AG04449 (cell line): ENCODE data around the gene SNRPD2.

ENCODE experiments used
- CTCF ChIA-PET: fragments of 350-600 bp; formaldehyde crosslinking; extraction: SDS; loops from one replicate; lab custom pipeline; 2021; ENCODE audit warnings: antibody characterized with exemption; lab: Yijun Ruan, JAX
- POLR2A ChIA-PET: fragments of 400-600, 350-600 bp; formaldehyde crosslinking; extraction: SDS; loops from one replicate; lab custom pipeline; 2020; ENCODE audit warnings: antibody characterized with exemption, inconsistent platforms; lab: Yijun Ruan, JAX
- DNase-seq: peaks from one replicate; pipeline ENCODE4 v3.0.0-alpha.2; 2010; ENCODE audit warnings: low read depth, low spot score
- H3K4me3 ChIP-seq: 2 replicates; pipeline ENCODE4 v1.5.1; 2011; ENCODE audit warnings: low read depth, mild to moderate bottlenecking, control low read depth, low read length
- CTCF ChIP-seq: IDR thresholded peaks from one replicate; pipeline ENCODE4 v1.5.1; 2011; ENCODE audit warnings: mild to moderate bottlenecking, moderate library complexity, low read length, control low read depth, inconsistent platforms; ENCODE audit not compliant: insufficient read depth; ENCODE audit errors: missing control alignments

The SNRPD2 gene

GRCh38 chr19:45643927-45644771 is 47.6 kb downstream of the SNRPD2 start:
- ChIA-PET CTCF (interaction anchor here (0.6 to 6.7 kb wide), 18 partner anchors 12 to 229 kb away, joined by 3 to 86 read pairs (median 11); partner anchors contain the start of genes RTN2 and SNRPD2), POLR2A (no interaction called here)
- no peak for TF ChIP-seq CTCF
- DNase-seq = no peak
- no peak overlapping the region for H3K4me3 ChIP-seq

- POLR2A ChIA-PET = no interaction called here
- CTCF ChIA-PET = interaction anchor here (0.6 to 6.7 kb wide), 38 partner anchors 12 to 228 kb away, joined by 3 to 86 read pairs (median 7); partner anchors contain the start of genes OPA3, PPM1N, QPCTL and SNRPD2
- no peak for DNase-seq
- TF ChIP-seq CTCF = peak; percentile 99
- peak overlapping the region; percentile 25; the same call in 1 of the 2 replicates for H3K4me3 ChIP-seq
These were observed 48.5 kb downstream of the SNRPD2 start for GRCh38 chr19:45643024-45643926.

GRCh38 chr19:45641274-45642105 is 50.3 kb downstream of the SNRPD2 start:
- peak overlapping the region; percentile 52 for H3K4me3 ChIP-seq
- DNase-seq = no peak
- ChIA-PET CTCF (interaction anchor here (0.6 to 6.7 kb wide), 46 partner anchors 11 to 215 kb away, joined by 3 to 86 read pairs (median 6); partner anchors contain the start of genes OPA3, QPCTL, SNRPD2 and VASP), POLR2A (interaction anchor here (0.7 to 1.4 kb wide), 8 partner anchors 9 to 156 kb away, joined by 3 to 5 read pairs (median 3); no protein-coding TSS in a partner anchor)
- TF ChIP-seq CTCF = no peak

- peak overlapping the region; percentile 52; the same call in 1 of the 2 replicates for H3K4me3 ChIP-seq
- DNase-seq = no peak
- ChIA-PET POLR2A (interaction anchor here (0.7 to 1.1 kb wide), 3 partner anchors 10 to 155 kb away, joined by 3 to 4 read pairs (median 3); no protein-coding TSS in a partner anchor), CTCF (interaction anchor here (0.6 to 6.7 kb wide), 19 partner anchors 10 to 201 kb away, joined by 3 to 86 read pairs (median 9); partner anchors contain the start of gene QPCTL)
- no peak for TF ChIP-seq CTCF
These were observed 50.9 kb downstream of the SNRPD2 start for GRCh38 chr19:45640849-45641273.

- peak; percentile 42 for TF ChIP-seq CTCF
- DNase-seq = no peak
- CTCF ChIA-PET = interaction anchor here (0.5 to 6.7 kb wide), 13 partner anchors 23 to 903 kb away, joined by 3 to 86 read pairs (median 6); partner anchors contain the start of gene QPCTL
- POLR2A ChIA-PET = interaction anchor here (0.8 kb wide), 1 partner anchor 25 kb away, joined by 4 read pairs; no protein-coding TSS in a partner anchor
- peak within 1 kb of the TSS; percentile 72 for H3K4me3 ChIP-seq
These were observed 52.6 kb downstream of the SNRPD2 start, which contains the start of gene EML2 for GRCh38 chr19:45638930-45639729. EML2 (minus strand) TSS chr19:45639397; CDS start chr19:45639376, 21 bp downstream.
